DMS 273 (cell line): ENCODE data around the gene PDRG1.
"Not testable (repeated sequence)": the region's sequence is repeated elsewhere in the genome, so short reads cannot be mapped to it uniquely, and the experiment has no call there.

Source experiments
- DNase-seq: peaks from one replicate; lab custom pipeline; 2025; ENCODE audit not compliant: unreplicated experiment; lab: John Stamatoyannopoulos, UW

The PDRG1 gene

DNA sequence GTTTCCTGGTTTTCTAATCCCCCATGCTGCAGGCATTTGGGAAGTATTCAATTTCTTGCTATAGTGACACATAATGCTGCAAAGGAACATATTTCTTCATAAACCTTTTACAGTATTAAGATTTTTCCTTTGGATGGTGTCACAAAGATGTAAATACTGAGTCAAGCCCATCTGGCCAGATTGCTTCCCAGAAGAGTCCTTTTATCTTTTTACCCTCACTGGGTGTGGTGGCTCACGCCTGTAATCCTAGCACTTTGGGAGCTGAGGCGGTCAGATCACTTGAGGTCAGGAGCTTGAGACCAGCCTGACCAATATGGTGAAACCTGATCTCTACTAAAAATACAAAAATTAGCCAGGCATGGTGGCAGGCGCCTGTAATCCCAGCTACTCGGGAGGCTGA lies 22.2 kb downstream of the PDRG1 start:
- DNase-seq, result peak; percentile 26

GRCh38 chr20:31927627-31928159 lies 24.2 kb downstream of the PDRG1 start:
- no peak for DNase-seq

DNA sequence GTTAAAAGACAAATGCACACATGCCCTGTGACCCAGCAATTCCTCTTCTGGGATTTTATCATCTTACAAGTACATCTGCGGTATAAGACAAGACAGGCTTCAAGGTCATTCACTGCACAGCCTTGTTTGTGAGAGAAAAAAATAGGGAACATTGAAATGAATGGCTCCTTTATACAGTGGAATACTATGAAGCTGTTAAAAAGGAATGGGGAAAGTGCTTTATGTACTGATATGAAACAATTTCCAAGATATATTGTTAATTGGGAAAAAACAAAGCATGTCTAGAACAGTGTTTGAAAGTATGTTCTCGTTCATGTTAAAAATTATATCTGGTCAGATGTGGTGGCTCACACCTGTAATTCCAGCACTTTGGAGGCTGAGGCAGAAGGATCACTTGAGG lies 25.4 kb downstream of the PDRG1 start:
- DNase-seq, result no peak

- no peak for DNase-seq
Measured at GRCh38 chr20:31925631-31926030, 26.2 kb downstream of the PDRG1 start.

GRCh38 chr20:31924561-31924960 lies 27.3 kb downstream of the PDRG1 start:
- DNase-seq, result no peak

- DNase-seq, result peak; percentile 72
Measured at GRCh38 chr20:31923388-31924331, 28.2 kb downstream of the PDRG1 start.

GRCh38 chr20:31922588-31922987 lies 29.3 kb downstream of the PDRG1 start:
- DNase-seq, result no peak

GRCh38 chr20:31922181-31922580 lies 29.7 kb downstream of the PDRG1 start:
- no peak for DNase-seq

- DNase-seq, result not testable (repeated sequence)
Measured at GRCh38 chr20:31921480-31921879, 30.4 kb downstream of the PDRG1 start.

DNA sequence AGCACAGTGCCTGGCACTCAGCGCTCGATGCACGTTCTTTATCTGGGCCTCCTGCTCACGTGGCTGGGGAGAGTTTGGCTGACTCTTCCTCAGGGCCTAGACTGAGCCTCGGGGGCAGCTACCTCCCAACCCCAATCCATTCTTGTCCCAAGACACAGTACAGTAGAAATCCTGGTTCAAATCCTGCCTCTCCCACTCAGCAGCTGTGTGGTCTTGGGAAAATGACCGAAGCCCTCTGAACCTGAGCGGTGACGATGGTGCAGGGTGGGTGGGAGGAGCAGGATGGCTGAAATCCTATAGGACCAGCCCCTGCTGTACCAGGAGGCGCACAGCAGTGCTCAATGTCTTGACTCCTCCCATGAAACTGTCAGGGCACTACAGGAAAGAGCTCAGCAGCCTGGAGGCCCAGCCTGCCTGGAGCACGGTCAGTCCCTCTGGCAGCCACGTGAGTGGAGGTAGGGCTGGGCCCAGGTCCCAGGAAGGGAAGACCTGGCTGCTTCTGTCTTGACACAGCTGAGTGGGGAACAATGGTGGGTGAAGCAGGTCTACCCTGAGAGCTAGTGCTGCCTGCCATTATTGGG lies 31.5 kb downstream of the PDRG1 start:
- DNase-seq, result no peak

DNA sequence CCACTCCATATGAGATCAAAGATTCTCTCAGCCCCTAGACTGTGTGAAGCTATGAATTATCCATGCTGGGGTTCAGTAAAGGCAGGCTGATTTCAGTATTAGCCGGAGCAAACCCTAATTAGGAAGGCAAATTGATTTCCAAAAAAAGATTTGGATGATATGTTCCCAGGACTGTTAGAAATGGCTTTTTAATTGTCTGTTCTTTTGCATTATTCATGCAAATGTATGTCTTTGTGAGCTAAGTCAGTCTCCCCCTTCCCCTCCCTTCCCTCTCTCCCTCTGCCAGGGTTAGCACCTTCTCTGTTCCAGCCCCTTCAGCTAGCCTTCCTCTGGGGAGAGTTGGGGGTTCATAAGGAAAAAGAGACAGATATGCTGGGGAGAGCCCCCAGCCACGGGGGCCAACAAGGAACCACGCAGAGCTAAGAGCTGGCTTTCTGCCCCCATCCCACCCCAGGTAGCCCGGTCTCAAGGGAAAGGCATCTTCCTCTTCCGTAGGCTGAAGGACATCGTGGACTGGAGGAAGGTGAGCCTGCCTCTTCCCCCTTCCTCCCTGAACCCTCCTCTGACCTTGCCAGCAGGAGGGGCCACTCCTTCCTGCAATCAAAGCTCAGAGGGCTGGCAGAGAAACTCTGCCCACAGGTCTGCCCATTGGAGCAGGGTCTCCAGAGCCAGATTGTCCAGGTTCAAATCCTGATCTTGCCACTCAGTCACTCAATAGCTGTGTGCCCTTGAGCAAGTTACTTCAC lies 32.3 kb downstream of the PDRG1 start:
- no peak for DNase-seq

GRCh38 chr20:31918466-31919105 lies 33.3 kb downstream of the PDRG1 start:
- DNase-seq, result no peak

DNA sequence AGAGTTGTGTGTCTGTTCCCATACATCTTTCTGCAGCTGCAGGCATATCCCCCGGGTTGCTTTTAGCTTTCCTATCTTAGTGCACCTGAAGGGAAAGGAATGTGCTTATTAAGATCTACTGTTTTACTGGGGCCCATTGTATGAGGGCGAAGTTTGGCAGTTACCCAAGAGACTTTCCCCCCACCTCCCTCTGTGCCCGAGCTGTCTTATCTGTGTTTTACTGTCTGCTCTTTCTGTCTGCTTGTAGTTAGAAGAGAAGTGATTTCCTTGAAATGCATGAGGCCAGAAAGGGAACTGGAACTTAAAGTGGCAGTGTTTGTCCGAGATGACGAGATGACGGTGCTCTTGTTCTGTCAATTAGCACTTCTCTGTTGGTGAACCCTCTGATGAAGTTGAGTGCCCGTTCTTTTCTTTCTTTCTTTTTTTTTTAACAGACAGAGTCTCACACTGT lies 33.9 kb downstream of the PDRG1 start:
- DNase-seq, result not testable (repeated sequence)

DNA sequence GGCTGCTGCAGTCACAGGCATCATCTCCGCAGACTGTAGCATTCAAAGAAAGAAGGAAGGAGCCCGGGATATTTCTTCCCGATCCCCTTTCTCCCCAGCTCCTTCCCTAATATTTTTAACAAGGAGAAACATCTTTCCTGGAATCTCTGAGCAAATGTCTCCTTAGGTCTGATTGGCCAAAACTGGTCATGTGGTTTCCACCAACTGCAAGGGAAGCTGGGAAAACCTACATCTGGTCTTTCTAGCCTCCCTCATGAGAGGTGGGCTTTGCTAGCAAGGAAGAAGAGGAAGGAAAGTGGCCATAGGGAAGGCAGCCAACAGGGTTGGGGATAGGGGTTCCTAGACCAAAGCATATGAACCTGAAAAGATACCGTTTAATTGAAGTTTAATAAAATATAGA lies 35.1 kb downstream of the PDRG1 start:
- peak; percentile 42 for DNase-seq

DNA sequence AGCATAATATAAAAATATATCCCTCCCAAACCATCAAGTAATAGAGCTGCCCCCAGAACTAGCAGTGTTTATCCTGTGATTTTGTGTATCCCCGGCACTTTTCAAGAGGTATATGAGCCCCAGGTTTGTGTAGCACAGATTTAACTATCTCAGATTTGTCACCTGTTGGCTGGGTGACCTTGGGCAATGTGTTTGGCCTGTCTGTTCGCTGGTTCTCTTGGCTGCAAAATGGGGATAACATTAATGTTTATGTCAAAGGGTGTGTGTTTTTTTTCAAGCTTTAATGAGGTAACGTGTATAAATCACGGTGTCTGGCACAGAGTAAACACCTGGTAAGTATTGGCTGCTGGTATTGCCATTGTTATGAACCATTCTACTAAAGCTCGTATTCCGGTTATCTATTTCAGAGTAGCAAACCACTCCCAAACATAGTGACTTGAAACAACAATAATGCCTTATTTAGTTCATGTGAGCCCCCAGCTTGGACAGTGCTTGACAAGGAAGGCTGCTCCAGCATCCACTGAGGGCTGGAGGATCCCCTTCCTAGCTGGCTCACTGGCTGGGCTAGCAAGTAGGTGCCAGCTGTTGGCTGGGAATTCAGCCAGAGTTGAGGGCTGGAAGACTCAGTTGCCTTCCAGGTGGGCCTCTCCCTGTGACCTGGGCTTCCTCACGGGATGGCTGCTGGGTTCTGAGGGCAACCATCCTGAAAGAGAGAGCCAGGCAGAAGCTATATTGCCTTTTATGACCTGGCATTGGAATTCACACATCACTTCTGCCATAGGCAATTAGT lies 36.2 kb downstream of the PDRG1 start:
- DNase-seq, result peak; percentile 88

DNA sequence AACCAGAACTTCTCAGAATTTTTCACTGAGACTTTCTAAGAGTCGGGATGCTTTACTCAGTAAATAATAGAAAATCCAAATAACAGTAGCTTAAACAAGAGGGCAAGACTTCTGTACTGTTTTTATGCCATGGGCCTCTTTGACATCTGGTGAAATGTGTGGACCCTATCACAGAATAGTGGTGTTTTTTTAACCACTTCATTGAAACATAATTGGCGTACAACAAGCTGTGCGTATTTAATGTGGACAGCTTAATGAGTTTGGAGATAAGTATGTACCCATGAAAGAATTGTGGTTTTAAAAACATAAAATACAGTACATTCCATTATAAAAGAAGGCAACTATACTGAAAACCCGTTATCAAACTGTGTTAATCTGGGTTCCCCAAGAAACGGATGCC lies 37.7 kb downstream of the PDRG1 start:
- DNase-seq, result no peak

DNA sequence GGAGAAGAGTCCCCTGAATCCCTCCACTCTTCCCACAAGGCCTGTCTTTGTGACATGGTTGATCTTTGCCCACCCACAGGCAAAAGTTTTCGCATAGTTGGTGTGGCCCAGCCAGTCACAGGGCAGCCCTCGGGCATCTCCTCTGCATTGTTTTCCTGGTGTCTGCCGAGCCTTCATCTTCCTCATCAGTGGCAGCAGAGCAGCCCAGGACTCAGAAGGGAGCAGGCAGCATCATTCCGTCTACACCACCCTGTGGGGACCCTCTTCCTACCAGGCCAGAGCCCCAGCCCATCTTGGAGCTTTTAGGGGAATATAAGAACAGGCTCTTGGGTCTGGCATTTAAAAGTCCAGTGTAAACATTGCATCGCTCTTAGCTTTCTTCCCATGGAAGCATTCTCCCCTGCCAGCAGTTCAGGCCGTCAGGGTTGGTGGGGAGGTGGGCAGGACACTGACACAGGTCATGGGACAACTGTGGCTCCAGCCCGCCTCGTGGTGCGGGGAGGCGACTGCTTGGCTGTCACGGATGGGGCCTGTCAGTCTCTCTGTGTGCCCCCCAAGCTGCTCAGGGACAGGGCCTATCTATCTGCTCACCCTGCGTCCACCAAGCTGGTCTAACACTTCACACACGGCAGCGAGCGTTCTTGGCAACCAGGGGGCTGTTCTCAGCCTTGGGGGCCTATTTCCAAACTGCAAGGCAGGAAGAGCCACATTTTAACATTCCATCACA lies 38.3 kb downstream of the PDRG1 start:
- DNase-seq, result no peak

DNA sequence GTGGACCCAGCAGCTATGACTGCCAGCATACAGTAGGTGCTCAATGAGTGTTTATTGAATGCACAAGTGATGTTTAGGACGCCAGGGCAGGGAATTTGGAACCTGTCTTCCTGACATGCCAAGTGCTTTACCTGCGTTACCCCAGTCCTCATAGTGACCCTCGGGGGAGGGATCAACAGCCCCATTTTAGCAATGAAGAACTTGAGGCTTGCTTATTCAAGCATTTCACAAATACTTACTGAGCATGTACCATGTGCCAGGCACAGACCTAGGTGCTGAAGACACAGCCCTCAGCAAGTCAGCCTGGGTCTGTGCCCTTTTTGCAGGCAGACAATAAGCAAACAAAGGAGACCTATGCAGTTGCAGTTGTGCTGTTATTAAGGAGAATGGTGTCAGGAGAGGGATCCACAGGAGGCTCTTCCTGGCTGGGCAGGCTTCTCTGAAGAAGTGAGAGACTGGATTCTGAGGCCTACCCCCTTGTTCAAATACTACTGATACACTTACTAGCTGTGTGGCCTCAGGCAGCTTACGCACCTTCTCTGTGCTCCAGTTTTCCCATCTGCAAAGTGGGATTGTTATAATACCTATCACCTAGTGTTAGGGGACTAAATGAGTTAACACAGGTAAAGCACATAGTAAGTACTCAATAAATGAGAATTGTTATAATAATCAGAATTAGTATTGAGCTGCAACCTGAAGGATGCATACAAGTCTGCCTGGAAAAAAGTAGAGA lies 41.6 kb downstream of the PDRG1 start:
- DNase-seq, result no peak
